GM12874 (cell line): ENCODE data around the gene RAPGEF5.

Experiments used
- CTCF ChIP-seq: IDR thresholded peaks from 2 replicates; pipeline ENCODE4 v1.5.1; 2011; ENCODE audit warnings: low read depth, mild to moderate bottlenecking, control low read depth, low read length, moderate library complexity; ENCODE audit not compliant: insufficient read depth

Gene RAPGEF5

GRCh38 chr7:22213081-22213480 is 143.9 kb downstream of the RAPGEF5 start:
- TF ChIP-seq CTCF, result no peak

- no peak for TF ChIP-seq CTCF
These were observed 146.0 kb downstream of the RAPGEF5 start for GRCh38 chr7:22210967-22211366.

GRCh38 chr7:22210355-22210754 is 146.6 kb downstream of the RAPGEF5 start:
- no peak for TF ChIP-seq CTCF

GRCh38 chr7:22208799-22209198 is 148.2 kb downstream of the RAPGEF5 start:
- TF ChIP-seq CTCF, result no peak

GRCh38 chr7:22207724-22208225 is 149.2 kb downstream of the RAPGEF5 start:
- no peak for TF ChIP-seq CTCF

- TF ChIP-seq CTCF, result no peak
These were observed 151.3 kb downstream of the RAPGEF5 start for GRCh38 chr7:22205631-22206030.

- TF ChIP-seq CTCF, result no peak
These were observed 152.6 kb downstream of the RAPGEF5 start for GRCh38 chr7:22204312-22204711.
